Cardiac fibroblast (primary cell): ENCODE results near the gene HDAC4.

Experiments
- DNase-seq, 2 donors: peaks; one replicate each; pipeline versions ENCODE4 v3.0.0 to v3.0.0-alpha.2; 2010; ENCODE audit warnings: low read depth in 2 of 2
- H3K4me3 ChIP-seq, 2 donors: replicated peaks in 1 of 2; 1 replicate in 1 of 2; 2 replicates in 1 of 2; pipeline ENCODE4 v1.5.1; 2011; ENCODE audit warnings: low read depth in 2 of 2, low read length in 2 of 2, mild to moderate bottlenecking in 2 of 2, moderate library complexity in 1 of 2
- CTCF ChIP-seq: IDR thresholded peaks from one replicate; pipeline ENCODE4 v1.5.1; 2011; ENCODE audit warnings: low read depth, mild to moderate bottlenecking, low read length, inconsistent platforms

Gene HDAC4

GRCh38 chr2:239212121-239212928 lies 188.5 kb downstream of the HDAC4 start:
- TF ChIP-seq CTCF: no peak

GRCh38 chr2:239211396-239212094 lies 189.3 kb downstream of the HDAC4 start:
- no peak for DNase-seq
- TF ChIP-seq CTCF: no peak
- no peak overlapping the region for H3K4me3 ChIP-seq

More at GRCh38 chr2:239212121-239212928, 188.5 kb downstream of the HDAC4 start:
- DNase-seq: no peak
- H3K4me3 ChIP-seq: no peak overlapping the region

- no peak for DNase-seq
- no peak for TF ChIP-seq CTCF
- no peak overlapping the region for H3K4me3 ChIP-seq
Observed at GRCh38 chr2:239209783-239210182, 191.0 kb downstream of the HDAC4 start.

GRCh38 chr2:239208465-239209180 lies 192.2 kb downstream of the HDAC4 start:
- TF ChIP-seq CTCF: no peak
- DNase-seq: no peak

GRCh38 chr2:239206851-239207250 lies 194.0 kb downstream of the HDAC4 start:
- no peak for TF ChIP-seq CTCF
- no peak for DNase-seq
- no peak overlapping the region for H3K4me3 ChIP-seq

More at GRCh38 chr2:239208465-239209180, 192.2 kb downstream of the HDAC4 start:
- no peak overlapping the region for H3K4me3 ChIP-seq

- H3K4me3 ChIP-seq: no peak overlapping the region
- TF ChIP-seq CTCF: no peak
- no peak for DNase-seq
Observed at GRCh38 chr2:239206042-239206441, 194.8 kb downstream of the HDAC4 start.
